GM19025 (cell line): ENCODE measurements around the gene AMELY.
"Not testable (repeated sequence)": the region's sequence is repeated elsewhere in the genome, so short reads cannot be mapped to it uniquely, and the experiment has no call there.

ENCODE experiments used
- ATAC-seq: cut with Tn5 transposase; IDR thresholded peaks from one replicate; pipeline ENCODE4 v1.9.1; 2021; ENCODE audit warnings: mild to moderate bottlenecking, low read depth, moderate library complexity; ENCODE audit not compliant: unreplicated experiment

AMELY gene, protein sequence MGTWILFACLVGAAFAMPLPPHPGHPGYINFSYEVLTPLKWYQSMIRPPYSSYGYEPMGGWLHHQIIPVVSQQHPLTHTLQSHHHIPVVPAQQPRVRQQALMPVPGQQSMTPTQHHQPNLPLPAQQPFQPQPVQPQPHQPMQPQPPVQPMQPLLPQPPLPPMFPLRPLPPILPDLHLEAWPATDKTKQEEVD

DNA sequence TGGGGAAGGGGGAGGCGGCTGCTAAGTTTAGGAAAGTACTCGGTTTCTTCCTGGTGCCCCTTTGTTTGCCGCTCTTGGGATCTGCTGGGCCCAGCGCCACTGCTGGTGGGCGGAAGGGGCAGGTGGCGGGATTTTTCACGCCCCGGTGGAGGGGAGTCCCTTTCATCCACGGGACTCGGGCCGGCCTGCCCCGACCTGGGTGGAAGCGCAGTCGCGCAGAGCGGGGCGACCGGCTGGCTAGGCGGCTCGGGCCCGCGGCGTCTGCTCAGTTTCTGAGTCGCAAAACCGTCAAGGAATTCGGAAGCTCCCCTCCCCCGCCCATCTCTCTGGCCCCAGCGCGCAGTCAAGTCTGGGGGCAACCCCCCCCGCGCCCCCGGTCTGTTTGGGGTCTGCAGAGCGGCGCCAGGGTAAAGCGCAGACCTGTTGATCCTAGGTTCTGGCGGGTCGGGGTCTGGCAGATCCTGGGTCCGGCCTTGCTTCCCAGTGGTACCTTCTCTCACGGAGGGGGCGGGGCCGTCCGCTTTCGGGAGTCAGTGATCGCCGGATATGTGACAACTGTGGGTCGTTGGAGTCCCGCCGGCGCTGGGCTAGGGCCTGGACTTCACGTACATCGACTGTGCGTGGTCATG is at the start of gene AMELY:
Gene AMELY, minus strand, starts transcription at position 500 of the 629 bp plus-strand sequence. CDS start 39,144 bp downstream, outside the sequence.
- ATAC-seq: no peak

DNA sequence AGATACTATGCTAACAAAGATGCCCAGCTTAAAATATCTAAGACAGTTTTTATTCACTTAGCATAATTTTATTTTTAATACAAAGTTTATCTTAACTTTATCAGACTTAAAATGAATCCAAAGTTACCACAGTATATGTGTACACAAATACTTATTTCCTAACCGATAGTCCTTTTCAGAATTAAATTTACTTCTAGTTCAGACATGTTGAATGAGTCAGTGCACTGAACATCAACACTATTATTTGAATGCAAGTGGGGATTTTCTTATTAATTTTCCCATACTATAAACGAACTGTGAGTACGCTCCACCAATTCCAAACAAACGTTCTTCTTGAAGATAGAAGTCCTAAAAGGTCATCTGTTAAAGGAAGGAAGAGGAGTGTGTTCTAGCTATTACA is 38.4 kb upstream of the AMELY start:
- ATAC-seq: no peak

DNA sequence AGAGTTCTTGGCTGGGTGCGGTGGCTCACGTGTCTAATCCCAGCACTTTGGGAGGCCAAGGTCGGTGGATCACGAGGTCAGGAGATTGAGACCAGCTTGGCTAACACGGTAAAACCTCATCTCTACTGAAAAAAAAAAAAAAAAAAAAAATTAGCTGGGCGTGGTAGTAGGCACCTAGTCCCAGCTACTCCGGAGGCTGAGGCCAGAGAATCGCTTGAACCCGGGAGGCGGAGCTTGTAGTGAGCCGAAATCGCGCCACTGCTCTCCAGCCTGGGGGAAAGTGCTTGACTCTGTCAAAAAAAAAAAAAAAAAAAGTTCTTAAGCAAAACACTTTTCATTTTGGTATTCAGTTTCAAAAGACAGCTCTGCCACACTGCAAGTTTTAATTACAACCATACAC is 36.8 kb upstream of the AMELY start:
- no peak for ATAC-seq

DNA sequence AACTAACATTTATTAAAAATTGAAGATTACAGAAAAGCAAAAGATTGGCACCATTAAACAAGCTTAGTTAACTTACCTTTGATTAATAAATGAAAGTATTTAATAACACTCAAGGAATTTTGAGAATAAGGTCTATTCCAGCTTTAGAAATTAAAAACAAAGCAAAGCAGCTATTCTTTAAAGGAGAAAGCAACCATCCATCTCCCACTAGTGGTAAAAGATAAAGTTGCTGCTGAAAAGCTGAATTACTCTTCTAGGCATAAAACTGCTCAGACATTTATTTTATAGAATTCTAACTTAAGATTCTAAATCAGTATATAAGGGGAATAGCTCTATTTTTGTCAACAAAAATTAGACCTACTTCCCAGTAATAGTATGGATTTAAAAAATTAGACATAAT is 36.1 kb upstream of the AMELY start:
- no peak for ATAC-seq

DNA sequence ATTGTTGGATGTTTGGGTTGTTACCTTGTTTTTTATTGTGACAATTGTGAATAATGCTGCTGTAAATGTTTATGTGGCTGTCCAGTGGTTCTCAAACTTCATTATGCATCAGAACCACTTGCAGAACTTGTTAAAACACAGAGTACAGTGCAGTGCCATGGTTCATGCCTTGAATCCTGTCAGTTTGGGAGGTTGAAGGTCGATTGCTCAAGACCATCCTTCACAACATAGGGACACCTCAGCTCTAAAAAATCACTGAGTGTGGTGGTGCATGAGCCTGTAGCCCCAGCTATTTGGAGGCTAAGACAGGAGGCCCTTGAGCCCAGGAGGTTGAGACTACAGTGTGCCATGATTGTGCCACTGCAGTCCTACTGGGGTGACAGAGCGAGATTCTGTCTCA is 23.9 kb upstream of the AMELY start:
- no peak for ATAC-seq

DNA sequence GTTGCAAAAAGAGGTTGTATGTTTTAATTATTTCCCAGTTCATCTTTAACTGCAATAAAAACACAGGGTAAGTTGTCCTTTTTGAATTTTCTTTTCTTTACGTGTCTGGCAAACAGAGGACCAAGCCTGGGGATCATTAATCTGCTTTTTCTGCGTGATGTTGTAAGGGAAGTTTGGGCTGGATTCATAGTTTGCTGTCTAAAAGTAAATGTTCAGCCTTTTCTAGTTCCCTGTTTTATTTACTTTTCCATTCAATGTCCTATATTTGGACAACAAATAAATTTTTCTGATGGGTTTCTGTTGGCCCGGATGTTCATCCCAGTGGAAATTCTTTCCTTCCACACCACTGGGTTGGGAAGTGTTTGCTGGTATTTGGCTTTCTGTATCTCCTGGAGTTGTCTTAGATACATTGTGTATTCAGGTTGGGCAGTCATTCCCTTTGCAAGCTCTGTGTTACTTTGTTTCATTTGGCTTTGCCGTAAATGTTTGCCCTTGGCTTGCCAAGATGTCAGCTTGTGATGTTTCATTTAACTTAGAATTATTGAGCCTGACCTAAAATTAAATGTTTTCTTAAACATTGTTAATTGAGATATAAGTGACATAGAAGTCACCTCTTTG is 20.3 kb upstream of the AMELY start:
- ATAC-seq: no peak

DNA sequence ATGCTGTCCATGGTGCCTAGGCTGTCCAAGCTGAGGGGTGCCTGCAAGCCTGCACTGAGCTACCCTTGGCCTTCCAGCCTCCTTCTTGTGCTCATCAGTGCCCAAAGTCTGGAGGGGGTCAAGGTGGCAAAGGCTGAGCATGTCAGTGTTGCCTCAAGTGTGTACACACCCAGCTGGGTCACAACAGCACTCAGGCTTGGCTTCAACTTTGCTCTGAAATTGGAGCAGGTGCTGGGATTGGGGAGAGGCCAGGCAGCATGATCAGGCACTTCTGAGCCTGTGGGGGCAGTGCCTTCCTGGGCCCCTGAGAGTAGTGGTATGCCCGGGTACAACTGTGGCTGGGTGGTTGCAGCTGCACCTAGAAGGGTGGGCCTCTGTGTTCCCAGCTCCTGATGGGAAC is 17.7 kb upstream of the AMELY start:
- ATAC-seq: no peak

DNA sequence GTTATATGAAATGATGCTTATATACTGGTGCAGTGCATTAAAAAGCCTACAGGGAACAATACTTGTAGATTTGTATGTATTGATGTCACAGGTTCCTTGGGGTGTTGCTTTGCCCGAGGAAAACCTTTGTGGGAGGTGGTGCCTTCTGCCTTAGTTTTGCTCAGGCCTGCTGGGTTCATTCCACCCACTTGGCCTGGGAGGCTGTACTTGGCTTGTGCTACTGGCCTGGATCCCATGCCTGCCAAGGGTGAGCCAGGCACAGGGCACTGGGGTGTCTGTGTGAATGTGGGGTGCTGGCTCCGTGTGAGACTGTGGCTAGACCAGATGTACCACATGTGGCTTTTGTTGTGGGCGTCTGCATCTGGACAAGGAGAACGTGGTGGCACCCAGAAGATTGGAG is 16.7 kb upstream of the AMELY start:
- ATAC-seq: no peak

DNA sequence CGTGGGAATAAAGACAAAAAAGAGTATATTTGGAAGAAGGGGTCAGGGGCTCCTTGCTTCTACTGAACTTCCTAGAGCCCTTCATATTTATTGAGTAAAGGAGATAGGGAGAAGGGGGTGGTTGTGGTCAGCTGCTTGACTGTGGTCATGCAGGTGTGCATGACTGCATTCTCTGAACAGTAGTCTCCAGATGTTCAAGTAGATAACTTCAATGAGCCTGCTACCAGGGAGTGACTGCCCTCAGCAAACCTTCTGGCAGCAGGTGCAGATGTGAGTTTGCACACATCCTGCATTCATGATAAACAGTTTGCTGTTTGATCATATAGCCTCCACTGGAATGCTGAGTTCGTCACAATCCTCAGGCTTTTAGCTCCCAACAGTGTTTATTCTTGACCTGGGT is 9.5 kb upstream of the AMELY start:
- ATAC-seq: no peak

DNA sequence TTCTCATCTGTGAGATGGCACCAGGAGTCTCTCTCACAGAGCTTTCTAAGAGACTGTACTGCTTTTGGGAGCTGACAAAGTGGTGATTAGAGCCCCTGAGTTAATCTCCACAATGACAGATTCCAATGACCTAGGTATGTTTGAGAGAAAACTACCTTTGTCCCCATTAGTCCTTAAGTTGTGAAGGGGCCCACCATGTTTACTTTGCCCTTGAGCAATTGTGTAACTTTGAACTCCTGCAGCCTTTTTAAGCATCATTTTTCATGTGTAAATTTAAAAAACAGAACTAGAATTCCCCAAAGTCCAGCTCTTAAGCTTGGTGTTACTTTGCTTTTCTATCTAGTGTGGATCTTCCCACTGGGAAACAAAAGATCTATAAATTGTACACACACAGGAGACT is 1.8 kb upstream of the AMELY start:
- ATAC-seq: no peak

DNA sequence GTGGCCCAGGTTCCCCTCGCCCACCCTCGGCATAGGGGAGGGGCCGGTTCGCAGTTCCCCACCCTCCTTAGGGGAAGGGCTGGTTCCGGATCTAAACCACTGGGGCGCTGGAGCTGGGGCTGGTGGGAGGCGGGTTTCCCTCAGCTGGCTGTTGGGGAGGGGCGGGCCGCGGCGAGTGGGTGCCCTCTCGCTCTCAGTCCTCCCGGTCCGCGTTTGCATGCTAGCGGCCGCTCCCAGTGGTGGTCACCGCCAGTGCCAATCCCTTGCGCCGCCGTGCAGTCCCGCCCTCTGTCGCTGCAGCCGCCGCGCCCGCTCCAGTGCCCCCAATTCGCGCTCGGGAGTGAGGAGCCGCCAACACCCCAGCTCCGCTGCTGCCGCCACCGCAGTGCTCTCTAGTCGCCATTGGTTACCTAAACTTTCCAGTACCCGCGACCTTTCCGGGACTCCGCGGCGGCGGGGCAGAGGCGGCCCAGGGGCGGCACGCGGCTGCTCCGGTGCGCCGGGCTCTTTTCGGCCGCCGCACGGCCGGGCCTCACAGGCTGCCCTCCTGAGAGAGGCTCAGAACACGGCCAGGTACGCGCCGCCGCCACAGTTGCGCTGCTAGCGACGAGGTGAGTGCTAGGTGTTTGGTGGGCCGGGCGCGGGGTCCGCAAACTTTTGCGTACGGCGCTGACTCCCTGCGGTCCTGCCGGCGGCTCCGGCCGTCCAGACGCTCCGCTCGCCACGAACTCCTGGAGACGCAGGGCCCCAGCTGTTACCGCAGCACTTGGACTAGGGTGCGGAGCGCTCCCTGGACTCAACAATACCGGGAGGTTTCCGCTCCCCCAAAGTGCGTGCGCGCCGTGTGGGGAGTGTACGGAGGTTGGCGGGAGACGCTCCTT is 940 bp downstream of the AMELY start, which contains the start of gene TBL1Y:
Gene TBL1Y, plus strand, starts transcription at position 326 of the 881 bp plus-strand sequence. CDS start 114,388 bp downstream, outside the sequence.
- no peak for ATAC-seq

DNA sequence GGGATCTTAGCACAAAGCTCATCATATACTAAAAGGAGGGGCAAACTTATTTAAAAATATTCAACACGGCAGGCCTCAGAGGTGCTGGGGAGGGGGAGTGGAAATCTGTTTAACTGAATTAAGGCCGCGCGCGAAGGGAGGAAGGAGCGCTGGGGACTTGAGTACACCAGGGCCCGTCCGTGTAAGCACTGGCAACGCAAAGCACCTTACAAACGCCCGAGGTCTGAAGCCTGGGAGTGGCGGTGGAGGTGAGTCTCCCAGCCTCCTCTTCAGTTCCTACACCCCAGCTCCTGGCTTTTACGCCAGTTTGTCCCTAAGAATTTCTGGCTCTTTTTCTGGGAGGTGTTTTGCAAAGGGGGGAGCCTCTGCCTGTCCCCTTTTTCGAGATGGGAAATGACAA is 1.7 kb downstream of the AMELY start:
- no peak for ATAC-seq

DNA sequence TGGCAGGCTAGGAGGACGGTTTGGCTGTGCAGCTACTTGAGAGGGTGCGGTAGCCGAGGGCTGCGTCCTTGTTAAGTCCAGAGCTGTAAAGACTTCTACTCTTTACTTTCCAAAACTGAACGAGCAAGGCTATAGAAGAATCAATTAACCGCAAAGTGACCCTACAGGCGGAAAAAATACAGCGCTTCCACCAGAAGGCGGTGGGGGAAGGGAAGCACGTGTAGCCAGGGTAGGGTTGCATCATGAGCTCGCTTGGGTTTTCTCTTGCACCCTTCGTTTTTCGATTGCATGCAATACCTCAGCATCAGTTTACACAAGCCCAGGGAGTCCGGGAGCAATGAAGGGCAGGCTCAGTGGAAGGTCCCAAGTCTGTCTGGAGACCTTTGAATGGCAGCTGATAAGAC is 2.4 kb downstream of the AMELY start:
- ATAC-seq: no peak

DNA sequence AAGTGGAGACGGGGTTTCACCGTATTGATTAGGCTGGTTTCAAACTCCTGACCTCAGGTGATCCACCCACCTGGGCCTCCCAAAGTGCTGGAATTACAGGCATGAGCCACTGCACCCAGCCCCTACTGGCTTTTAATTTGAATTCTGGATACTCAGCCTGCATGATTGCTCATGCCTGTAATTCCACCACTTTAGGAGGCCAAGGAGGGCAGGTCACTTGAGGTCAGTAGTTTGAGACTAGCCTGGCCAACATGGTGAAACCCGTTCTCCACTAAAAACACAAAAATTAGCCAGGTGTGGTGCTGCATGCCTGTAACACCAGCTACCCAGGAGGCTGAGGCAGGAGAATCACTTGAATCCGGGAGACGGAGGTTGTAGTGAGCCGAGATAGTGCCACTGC is 3.5 kb downstream of the AMELY start:
- ATAC-seq: not testable (repeated sequence)

DNA sequence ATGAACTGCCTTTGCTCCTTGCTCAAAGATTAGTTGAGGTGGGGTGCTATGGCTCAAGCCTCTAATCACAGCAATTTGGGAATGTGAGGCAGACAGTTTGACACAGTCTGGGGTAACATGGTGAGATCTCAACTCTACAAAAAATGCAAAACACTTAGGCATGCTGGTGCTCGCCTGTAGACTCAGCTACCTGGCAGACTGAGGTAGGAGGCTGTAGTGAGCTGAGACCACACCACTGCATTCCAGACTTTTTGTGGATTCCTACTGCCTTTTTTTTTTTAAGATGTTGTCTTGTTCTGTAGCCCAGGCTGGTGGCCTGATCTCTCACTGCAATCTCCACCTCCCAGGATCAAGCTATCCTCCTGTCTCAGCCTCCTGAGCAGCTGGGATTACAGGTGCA is 4.0 kb downstream of the AMELY start:
- ATAC-seq: no peak

DNA sequence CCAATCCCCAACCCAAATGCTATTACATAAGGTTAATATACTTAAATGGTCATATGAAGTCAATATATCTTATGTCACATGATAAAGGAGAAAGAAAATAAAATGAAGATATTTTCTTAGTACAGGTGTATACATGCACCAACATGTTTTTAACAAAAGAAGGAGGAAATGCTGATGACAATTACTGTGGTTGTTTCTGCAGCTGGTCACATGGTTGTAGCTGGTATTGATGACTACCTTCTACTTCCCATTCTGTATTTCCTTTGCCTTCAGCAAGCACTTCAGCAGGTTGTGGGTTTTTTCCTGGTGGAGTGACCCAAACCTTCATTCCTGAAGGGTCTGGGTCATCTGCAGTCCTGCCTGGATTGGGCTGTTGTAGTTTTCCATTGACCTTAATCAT is 9.4 kb downstream of the AMELY start:
- not testable (repeated sequence) for ATAC-seq

DNA sequence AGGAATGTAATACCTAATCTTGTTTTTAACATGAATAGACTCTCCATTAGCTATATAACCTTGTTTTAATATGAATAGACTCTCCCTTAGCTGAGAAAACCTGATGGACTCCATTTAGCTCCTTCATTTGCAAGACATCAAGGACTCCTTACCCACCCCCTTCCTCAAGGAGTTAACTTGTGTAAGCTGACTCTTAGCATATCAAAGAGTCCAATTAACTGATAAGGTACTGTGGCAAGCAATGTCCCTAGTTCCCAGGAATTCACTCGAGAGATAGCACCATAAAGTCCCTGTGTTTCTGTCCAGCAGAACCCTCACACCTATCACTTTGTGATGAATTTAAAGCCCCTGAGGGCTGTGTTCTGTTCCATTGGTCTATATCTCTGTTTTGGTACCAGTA is 16.3 kb downstream of the AMELY start:
- ATAC-seq: no peak

DNA sequence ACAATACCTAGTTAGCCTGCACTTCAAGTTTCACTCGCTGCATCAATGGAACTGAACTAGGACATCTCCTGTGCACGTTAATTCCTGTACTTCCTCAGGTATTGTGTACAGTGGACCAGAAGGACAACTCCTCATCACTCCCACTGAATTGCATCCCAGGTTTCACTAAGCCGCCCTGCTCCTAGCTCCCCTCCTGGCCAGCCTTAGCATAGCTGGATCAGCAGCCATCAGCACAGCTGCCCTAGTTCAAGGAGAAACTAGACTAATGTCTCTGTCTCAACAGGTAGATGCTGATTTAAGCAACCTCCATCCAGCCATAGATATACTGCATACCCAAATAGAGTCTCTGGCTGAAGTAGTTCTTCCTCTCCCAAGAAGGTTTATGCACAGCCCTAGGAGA is 17.1 kb downstream of the AMELY start:
- no peak for ATAC-seq

DNA sequence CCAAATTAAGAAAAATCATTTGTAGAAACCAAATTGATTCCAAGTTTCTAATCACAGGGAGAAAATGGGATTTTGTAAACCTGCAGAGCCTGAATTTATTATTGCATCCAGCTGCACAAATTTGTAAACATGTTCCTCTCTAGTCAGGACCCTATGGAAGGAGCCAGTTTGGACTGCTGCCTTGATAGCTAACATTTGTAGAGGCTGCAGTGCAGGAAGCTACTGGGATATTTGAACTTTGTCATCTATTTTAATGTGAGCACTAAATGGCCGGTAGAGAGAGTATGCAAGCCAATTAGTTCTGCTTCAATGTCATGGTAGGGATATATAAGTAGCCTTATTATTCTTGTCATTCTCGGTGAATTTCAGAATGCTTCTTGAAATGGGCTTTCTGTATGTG is 62.2 kb downstream of the AMELY start:
- ATAC-seq: no peak

DNA sequence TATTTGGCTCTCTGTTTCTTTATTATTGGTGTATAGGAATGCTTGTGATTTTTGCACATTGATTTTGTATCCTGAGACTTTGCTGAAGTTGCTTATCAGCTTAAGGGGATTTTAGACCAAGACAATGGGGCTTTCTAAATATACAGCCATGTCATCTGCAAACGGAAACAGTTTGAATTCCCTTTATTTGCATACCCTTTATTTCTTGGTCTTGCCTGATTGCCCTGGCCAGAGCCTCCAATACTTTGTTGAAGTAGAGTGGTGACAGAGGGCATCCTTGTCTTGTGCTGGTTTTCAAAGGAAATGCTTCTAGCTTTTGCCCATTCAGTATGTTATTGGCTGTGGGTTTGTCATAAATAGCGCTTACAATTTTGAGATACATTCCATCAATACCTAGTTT is 68.9 kb downstream of the AMELY start:
- ATAC-seq: not testable (repeated sequence)
